Karpas-422 (cell line): ENCODE data around the gene COMMD10. TPM values are rescaled to one million over a fixed set of nuclear protein-coding genes. Genes with fewer than 3 reads are reported as not detected.

Source experiments
- DNase-seq: peaks from one replicate; pipeline ENCODE4 v3.0.0-alpha.2; 2015
- H2AFZ ChIP-seq: fragments of 200-600 bp; sonication (generic); 2 replicates; pipeline ENCODE4 v1.6.1; 2014; ENCODE audit warnings: antibody characterized with exemption, low read length, mixed read lengths
- H3K27ac ChIP-seq: fragments of 200-600 bp; sonication (generic); 2 replicates; pipeline ENCODE4 v1.5.1; 2014; ENCODE audit warnings: mild to moderate bottlenecking, low read length, moderate library complexity
- H3K27me3 ChIP-seq: fragments of 200-600 bp; sonication (generic); 2 replicates; pipeline ENCODE4 v1.6.1; 2014; ENCODE audit warnings: low read length, mixed read lengths
- H3K36me3 ChIP-seq: fragments of 200-600 bp; sonication (generic); 2 replicates; pipeline ENCODE4 v1.6.1; 2014; ENCODE audit warnings: low read length, mixed read lengths; ENCODE audit not compliant: insufficient read depth
- H3K4me1 ChIP-seq: fragments of 200-600 bp; sonication (generic); 2 replicates; pipeline ENCODE4 v1.6.1; 2014; ENCODE audit warnings: mild to moderate bottlenecking, low read length, mixed read lengths
- H3K4me2 ChIP-seq: fragments of 200-600 bp; sonication (generic); 2 replicates; pipeline ENCODE4 v1.6.1; 2014; ENCODE audit warnings: low read length, low read depth, mild to moderate bottlenecking; ENCODE audit not compliant: poor library complexity, severe bottlenecking
- H3K4me3 ChIP-seq: fragments of 200-600 bp; sonication (generic); 2 replicates; pipeline ENCODE4 v1.5.1; 2014; ENCODE audit warnings: mild to moderate bottlenecking, antibody characterized with exemption, low read length, mixed read lengths
- H3K79me2 ChIP-seq: fragments of 200-600 bp; sonication (generic); 2 replicates; pipeline ENCODE4 v1.6.1; 2014; ENCODE audit warnings: mild to moderate bottlenecking, low read length, mixed read lengths
- H3K9ac ChIP-seq: fragments of 200-600 bp; sonication (generic); 2 replicates; pipeline ENCODE4 v1.6.0; 2014; ENCODE audit warnings: low read length
- H3K9me2 ChIP-seq: fragments of 200-600 bp; sonication (generic), shearing (Covaris generic); replicated peaks from 2 replicates; pipeline ENCODE4 v1.6.0; 2014; ENCODE audit warnings: mild to moderate bottlenecking, low read length, moderate library complexity; ENCODE audit not compliant: insufficient read depth
- H3K9me3 ChIP-seq: fragments of 300-700, 200-600 bp; sonication (generic); 2 replicates; pipeline ENCODE4 v1.6.1; 2014; ENCODE audit warnings: low read length, mixed read lengths
- H4K20me1 ChIP-seq: fragments of 200-600 bp; sonication (generic); 2 replicates; pipeline ENCODE4 v1.6.1; 2014; ENCODE audit warnings: mild to moderate bottlenecking, antibody characterized with exemption, low read length, low read depth; ENCODE audit not compliant: insufficient read depth
- total RNA-seq: library from RNA; depleted of rRNA; stranded (reverse); fragments of >200 nt; shearing (Covaris generic); gene quantifications from 2 replicates; pipeline ENCODE4 v1.2.3, GENCODE V29; 2014; ENCODE audit warnings: low replicate concordance; rRNA removed

COMMD10 gene
- 30.2 and 80.6 TPM in 2 replicates for total RNA-seq

DNA sequence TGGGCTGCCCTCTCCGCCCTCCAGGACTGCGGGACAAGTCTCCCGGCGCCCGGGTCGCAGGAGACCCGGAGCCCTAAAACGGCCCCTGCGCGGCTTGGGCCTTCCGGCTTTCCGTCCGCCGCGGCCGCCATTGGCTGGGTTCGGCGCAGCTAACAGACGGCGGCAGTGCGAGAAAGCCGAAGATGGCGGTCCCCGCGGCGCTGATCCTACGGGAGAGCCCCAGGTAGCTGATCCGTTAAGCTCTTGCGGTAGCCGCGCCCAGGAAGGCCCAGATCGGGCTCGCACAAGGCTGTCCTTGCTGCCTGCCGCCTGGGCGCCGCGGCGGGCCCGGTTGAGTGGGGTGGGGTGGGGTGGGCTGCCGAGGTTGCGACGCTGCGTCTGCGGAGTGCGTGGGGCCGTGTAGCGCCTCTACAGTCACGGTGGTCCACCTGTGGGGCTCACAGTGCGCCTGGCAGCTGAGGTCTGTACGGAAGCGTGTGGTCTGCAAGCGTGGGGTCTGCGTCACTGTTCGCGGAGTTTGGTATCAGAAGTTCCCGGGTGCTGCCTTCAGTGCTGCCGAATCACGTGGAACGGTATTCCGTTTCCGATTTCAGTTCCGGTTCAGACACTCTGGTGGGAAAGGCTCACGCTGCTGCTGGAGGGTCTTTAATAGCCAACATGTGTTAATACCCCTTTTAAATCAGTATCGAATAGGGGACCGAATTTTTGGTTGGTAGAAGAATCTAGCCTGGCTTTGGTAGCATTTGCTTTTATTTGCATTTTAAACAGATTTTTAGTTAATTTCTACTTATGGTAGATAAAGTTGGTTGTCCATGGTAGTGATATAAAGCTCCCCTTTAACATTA, at the start of gene COMMD10:
Gene COMMD10, plus strand, starts transcription at position 155 of the 845 bp plus-strand sequence.
- Histone ChIP-seq H3K36me3 (peaks cover 10% of the 10 kb centered on the region; the same call in 1 of the 2 replicates), H3K9me2 (no peaks in the 10 kb centered on the region), H3K27me3 (no peaks in the 10 kb centered on the region), H3K79me2 (peaks cover 55% of the 10 kb centered on the region), H3K4me2 (peak within 1 kb of the TSS; percentile 94), H4K20me1 (no peaks in the 10 kb centered on the region), H3K9me3 (no peaks in the 10 kb centered on the region), H3K9ac (peak within 1 kb of the TSS; percentile 75), H2AFZ (0 out of 2 replicates have a peak within 1 kb of the TSS, but pooled peaks have one; percentile 52), H3K27ac (peak within 1 kb of the TSS; percentile 67), H3K4me1 (peaks cover 36% of the 10 kb centered on the region), H3K4me3 (peak within 1 kb of the TSS; percentile 75)
- DNase-seq = peak; percentile 95

DNA sequence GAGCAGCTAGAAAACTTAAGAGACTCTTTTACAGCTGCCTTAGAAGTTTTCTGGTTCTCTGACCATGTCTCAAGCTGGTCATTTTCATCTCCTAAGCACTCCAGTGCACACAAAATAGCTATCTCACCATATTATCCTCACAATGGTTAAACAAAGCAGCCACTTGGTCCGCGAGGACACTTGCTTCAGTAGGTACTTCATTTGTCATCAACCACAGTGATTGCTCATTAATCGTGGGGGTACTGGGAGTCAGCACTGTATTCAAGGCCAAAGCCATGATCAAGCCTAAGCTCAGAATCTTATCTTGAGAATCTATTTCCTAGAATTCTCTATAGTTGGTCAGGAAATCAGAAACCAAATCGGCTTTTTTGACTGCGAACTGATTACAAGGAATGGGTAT, 49.7 kb upstream of the COMMD10 start:
- Histone ChIP-seq H3K27me3 (no peaks in the 10 kb centered on the region), H3K9ac (no peak overlapping the region), H3K4me2 (no peak overlapping the region), H3K4me1 (peaks cover 31% of the 10 kb centered on the region), H2AFZ (no peak overlapping the region), H3K9me3 (no peaks in the 10 kb centered on the region), H4K20me1 (no peaks in the 10 kb centered on the region), H3K27ac (no peak overlapping the region), H3K79me2 (no peaks in the 10 kb centered on the region), H3K36me3 (no peaks in the 10 kb centered on the region), H3K4me3 (no peak overlapping the region), H3K9me2 (no peaks in the 10 kb centered on the region)
- no peak for DNase-seq

DNA sequence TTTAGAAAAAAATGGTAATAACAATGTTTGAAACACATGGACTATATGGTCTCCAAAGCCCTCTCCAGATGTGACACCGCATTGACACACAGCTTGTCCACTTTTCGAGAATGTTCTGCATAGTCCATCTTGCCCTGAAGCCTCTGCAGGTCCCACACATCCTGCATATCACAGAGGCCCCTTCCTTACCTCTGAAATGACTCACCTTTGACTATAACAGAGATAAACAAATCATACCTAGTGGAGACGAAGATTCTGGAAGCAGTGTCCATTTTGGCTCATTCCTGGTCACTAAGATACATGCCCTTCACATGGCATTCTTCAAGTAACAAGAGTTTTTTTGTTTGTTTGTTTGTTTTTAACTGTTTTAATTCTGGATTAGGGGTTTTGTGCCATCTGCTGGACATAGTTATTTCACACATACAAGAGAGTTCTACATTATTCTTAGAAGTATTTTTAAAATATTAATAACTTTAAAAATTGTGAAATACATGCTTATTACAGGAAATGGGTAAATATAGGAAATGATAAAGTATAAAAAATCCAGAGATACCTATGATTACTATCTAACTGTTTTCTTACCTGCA, 47.5 kb upstream of the COMMD10 start:
- Histone ChIP-seq H3K36me3 (no peaks in the 10 kb centered on the region), H4K20me1 (no peaks in the 10 kb centered on the region), H3K4me1 (peaks cover 26% of the 10 kb centered on the region), H3K9ac (no peak overlapping the region), H3K9me3 (no peaks in the 10 kb centered on the region), H3K4me2 (no peak overlapping the region), H2AFZ (no peak overlapping the region), H3K27ac (no peak overlapping the region), H3K9me2 (no peaks in the 10 kb centered on the region), H3K27me3 (no peaks in the 10 kb centered on the region), H3K79me2 (no peaks in the 10 kb centered on the region), H3K4me3 (no peak overlapping the region)
- DNase-seq = no peak

DNA sequence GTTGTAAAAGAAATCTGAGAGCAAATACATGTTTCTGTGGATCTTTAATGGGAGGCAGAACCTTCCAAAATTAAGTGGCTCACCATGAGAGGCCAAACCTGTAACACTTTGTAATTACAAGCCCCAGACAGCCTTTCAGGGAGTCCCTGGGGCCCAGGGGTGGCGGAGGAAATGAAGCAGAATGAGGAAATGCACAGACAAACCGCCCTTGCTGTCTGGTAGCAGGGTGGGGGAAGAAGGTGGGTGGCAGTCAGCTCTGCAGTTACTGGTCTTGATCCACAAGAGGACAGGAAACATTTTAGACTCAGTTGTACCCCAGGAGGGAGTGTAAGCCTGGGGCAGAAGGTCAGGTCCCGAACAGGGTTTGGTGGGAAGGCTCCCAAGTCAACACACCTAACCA, 46.0 kb upstream of the COMMD10 start:
- H2AFZ ChIP-seq = peak overlapping the region; percentile 84; the same call in 1 of the 2 replicates
- no peak overlapping the region for H3K27ac ChIP-seq
- no peaks in the 10 kb centered on the region for H3K27me3 ChIP-seq
- no peaks in the 10 kb centered on the region for H3K79me2 ChIP-seq
- H3K9me3 ChIP-seq = no peaks in the 10 kb centered on the region
- DNase-seq = peak; percentile 84
- no peak overlapping the region for H3K4me3 ChIP-seq
- H3K9ac ChIP-seq = peak overlapping the region; percentile 40
- peak overlapping the region; percentile 58 for H3K4me2 ChIP-seq
- no peaks in the 10 kb centered on the region for H4K20me1 ChIP-seq
- peaks cover 29% of the 10 kb centered on the region for H3K4me1 ChIP-seq
- H3K36me3 ChIP-seq = no peaks in the 10 kb centered on the region
- no peaks in the 10 kb centered on the region for H3K9me2 ChIP-seq

DNA sequence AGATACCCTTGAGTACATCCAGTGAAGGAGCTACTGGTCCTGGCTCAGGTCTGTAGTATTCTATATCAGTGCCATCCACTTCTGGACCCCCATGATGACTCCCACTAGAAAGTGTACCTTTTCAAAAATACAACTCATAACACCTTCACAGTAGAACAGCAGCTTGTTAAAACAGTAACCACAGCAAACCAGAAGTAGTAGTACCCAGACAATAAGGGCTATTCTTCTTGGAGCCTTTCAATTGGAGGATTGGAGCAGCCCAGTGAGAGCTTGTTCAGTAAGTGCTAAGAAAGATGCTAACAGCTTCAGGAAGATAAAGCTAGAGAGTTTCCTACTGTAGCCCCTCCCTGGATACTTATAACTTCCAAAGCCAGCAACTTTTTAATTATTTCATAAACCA, 42.5 kb upstream of the COMMD10 start:
- H3K4me1 ChIP-seq = peaks cover 21% of the 10 kb centered on the region
- H3K79me2 ChIP-seq = no peaks in the 10 kb centered on the region
- H3K9ac ChIP-seq = no peak overlapping the region
- H3K27me3 ChIP-seq = no peaks in the 10 kb centered on the region
- no peak for DNase-seq
- H3K27ac ChIP-seq = no peak overlapping the region
- no peak overlapping the region for H3K4me2 ChIP-seq
- H4K20me1 ChIP-seq = no peaks in the 10 kb centered on the region
- no peaks in the 10 kb centered on the region for H3K36me3 ChIP-seq
- H3K4me3 ChIP-seq = no peak overlapping the region
- no peaks in the 10 kb centered on the region for H3K9me2 ChIP-seq
- no peaks in the 10 kb centered on the region for H3K9me3 ChIP-seq
- H2AFZ ChIP-seq = no peak overlapping the region

DNA sequence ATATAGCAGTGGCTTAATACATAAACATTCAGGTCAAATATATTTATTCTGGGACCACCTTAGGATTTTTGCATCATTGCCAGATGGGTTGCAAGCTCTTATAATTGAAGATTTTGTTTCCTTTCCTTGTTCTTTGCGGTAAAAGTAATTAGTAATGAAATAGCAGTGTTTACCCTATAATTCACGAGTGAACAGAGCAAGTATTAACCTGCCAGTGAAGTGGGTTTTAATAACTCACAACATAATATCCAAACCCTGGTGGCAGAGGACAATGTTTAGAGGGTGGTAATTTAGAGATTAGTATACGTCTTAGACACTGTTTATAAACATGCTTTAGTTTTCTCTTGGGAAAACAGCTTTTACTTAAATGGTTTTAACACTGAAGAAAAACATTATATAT, 40.8 kb upstream of the COMMD10 start:
- Histone ChIP-seq H3K27ac (no peak overlapping the region), H3K4me3 (no peak overlapping the region), H3K36me3 (no peaks in the 10 kb centered on the region), H3K9me3 (no peaks in the 10 kb centered on the region), H3K4me2 (no peak overlapping the region), H3K9me2 (no peaks in the 10 kb centered on the region), H3K4me1 (peaks cover 9% of the 10 kb centered on the region), H3K9ac (no peak overlapping the region), H3K27me3 (no peaks in the 10 kb centered on the region), H2AFZ (0 out of 2 replicates have a peak overlapping the region, but pooled peaks have one; percentile 7), H4K20me1 (no peaks in the 10 kb centered on the region), H3K79me2 (no peaks in the 10 kb centered on the region)
- no peak for DNase-seq

DNA sequence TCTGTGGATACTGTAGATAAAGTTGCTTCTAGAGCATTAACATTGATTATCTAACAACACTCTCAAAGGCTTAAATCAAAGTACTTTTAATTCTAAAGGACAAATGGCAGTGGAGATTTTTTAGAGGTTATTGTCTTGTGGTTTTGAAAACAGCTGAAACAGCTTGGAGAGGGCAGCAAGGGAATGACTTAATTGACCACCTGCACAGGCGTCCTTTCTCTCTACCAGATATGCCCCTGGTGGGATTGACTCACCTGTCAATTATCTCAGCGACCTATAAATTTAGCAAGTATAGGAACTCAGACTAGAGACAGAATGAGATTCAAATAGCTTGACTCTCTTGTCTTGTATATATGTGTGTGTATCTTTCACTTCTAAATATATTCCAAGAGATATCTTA, 39.0 kb upstream of the COMMD10 start:
- DNase-seq = no peak
- no peak overlapping the region for H3K9ac ChIP-seq
- H4K20me1 ChIP-seq = no peaks in the 10 kb centered on the region
- peaks cover 4% of the 10 kb centered on the region; the same call in 1 of the 2 replicates for H3K4me1 ChIP-seq
- no peak overlapping the region for H2AFZ ChIP-seq
- H3K9me3 ChIP-seq = no peaks in the 10 kb centered on the region
- H3K27me3 ChIP-seq = no peaks in the 10 kb centered on the region
- no peak overlapping the region for H3K27ac ChIP-seq
- no peaks in the 10 kb centered on the region for H3K9me2 ChIP-seq
- no peak overlapping the region for H3K4me2 ChIP-seq
- no peaks in the 10 kb centered on the region for H3K79me2 ChIP-seq
- no peak overlapping the region for H3K4me3 ChIP-seq
- H3K36me3 ChIP-seq = no peaks in the 10 kb centered on the region

DNA sequence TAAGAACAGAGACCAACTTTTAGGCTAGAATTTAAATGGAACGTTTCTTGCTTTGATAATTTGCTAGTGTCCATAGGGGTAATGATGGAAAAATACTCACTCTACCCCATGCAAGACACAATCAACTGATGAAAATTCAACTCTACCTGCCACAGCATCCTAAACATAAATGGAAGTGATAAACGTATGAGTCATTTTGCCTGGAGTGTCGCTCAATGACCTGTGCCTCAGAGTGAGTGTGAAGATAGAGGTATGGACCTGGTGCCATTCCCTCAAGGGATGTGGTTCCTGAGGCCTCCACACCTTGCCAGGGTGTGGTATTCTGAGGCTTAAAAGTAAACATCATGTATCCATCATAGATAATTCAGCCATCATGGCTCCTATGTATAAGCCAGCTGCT, 38.6 kb upstream of the COMMD10 start:
- H3K4me2 ChIP-seq = no peak overlapping the region
- H3K9me2 ChIP-seq = no peaks in the 10 kb centered on the region
- no peaks in the 10 kb centered on the region for H4K20me1 ChIP-seq
- H3K9me3 ChIP-seq = no peaks in the 10 kb centered on the region
- H2AFZ ChIP-seq = no peak overlapping the region
- peaks cover 4% of the 10 kb centered on the region; the same call in 1 of the 2 replicates for H3K4me1 ChIP-seq
- no peaks in the 10 kb centered on the region for H3K36me3 ChIP-seq
- no peak for DNase-seq
- H3K79me2 ChIP-seq = no peaks in the 10 kb centered on the region
- no peaks in the 10 kb centered on the region for H3K27me3 ChIP-seq
- H3K27ac ChIP-seq = no peak overlapping the region
- H3K9ac ChIP-seq = no peak overlapping the region
- no peak overlapping the region for H3K4me3 ChIP-seq
